HG03025 (cell line): ENCODE measurements around the gene AFAP1L1.

Experiments
- ATAC-seq: cut with Tn5 transposase; IDR thresholded peaks from one replicate; pipeline ENCODE4 v1.9.1; 2021; ENCODE audit warnings: mild to moderate bottlenecking, moderate library complexity; ENCODE audit not compliant: unreplicated experiment, low FRiP score

AFAP1L1 gene

GRCh38 chr5:149283626-149284480 is 12.2 kb downstream of the AFAP1L1 start:
- ATAC-seq: no peak

DNA sequence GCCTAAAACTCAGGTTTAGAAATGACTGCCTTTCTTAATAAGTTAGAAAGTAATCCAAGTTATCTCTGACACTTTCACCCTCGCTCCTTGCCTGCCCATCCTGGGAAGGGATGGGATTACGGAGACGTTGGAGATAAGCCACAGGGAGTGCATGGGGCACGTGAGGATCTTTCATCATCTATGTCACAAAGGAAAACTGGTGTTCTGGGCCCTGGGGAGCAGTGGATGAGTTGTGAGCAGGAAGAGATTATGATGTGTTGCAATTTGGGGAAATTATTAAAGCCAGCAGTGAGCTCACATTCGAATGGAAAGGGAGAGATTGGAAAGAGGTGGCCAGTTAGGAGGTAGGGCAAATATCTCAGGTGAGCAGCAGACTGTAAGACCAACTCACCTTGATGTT is 12.8 kb downstream of the AFAP1L1 start:
- no peak for ATAC-seq

DNA sequence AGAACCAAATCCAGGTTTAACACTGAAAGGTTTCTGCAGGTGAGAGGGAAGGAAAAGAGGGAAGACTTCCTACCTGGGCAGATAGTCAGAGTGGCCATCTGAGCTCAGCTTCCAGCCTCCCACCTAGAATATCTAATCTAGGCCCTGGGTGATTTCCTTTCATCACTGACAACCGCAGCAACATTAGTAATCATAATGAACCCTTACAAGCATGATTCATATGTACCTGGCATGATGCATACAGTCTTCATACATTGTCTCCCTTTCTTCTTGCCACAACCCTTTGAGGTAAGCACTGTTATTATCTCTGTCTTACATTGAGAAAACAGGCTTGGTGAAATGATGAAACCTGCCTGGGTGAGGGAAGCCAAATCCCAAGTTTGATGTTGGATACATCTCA is 13.5 kb downstream of the AFAP1L1 start:
- ATAC-seq: no peak

- ATAC-seq: no peak
Measured at GRCh38 chr5:149288436-149288835, 16.8 kb downstream of the AFAP1L1 start.

- no peak for ATAC-seq
Measured at GRCh38 chr5:149289301-149289700, 17.6 kb downstream of the AFAP1L1 start.

GRCh38 chr5:149294872-149295829 is 23.5 kb downstream of the AFAP1L1 start:
- ATAC-seq: no peak

DNA sequence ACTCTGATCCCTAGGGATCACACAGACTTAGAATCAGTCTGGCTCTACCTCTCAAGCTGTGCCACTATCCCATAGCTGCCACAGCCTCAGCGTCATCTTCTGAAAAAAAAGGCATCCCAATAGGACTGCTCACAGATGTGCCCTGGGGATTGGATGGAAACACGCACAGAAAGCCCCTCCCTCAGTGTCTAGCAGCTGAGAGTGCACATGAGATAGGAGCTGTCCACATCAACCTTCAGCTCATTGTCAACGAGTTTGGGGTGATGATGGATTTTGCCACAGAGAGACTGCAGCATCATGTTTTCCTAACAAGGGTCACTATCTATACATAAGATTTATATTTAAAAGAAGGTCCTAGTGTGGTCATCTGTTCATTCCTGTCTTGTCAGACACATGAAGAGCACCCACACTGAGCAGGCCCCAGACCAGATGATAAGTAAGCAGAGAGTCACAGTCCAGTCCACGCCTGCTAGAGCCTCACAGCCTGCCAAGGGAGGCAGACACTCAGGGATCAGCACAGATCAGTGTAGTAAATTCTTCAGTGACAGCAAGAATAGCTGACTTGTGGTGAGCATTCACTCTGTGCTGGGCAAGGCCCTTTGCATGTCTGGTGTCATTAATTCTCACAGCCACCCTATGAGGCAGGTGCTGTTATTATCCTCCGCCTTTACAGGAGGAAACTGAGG is 25.8 kb downstream of the AFAP1L1 start:
- ATAC-seq: no peak

- ATAC-seq: no peak
Measured at GRCh38 chr5:149298163-149298562, 26.5 kb downstream of the AFAP1L1 start.

- no peak for ATAC-seq
Measured at GRCh38 chr5:149298842-149299404, 27.3 kb downstream of the AFAP1L1 start.

- no peak for ATAC-seq
Measured at GRCh38 chr5:149299451-149300054, 27.9 kb downstream of the AFAP1L1 start.

GRCh38 chr5:149300441-149300840 is 28.8 kb downstream of the AFAP1L1 start:
- ATAC-seq: no peak

GRCh38 chr5:149301049-149301743 is 29.5 kb downstream of the AFAP1L1 start:
- no peak for ATAC-seq

DNA sequence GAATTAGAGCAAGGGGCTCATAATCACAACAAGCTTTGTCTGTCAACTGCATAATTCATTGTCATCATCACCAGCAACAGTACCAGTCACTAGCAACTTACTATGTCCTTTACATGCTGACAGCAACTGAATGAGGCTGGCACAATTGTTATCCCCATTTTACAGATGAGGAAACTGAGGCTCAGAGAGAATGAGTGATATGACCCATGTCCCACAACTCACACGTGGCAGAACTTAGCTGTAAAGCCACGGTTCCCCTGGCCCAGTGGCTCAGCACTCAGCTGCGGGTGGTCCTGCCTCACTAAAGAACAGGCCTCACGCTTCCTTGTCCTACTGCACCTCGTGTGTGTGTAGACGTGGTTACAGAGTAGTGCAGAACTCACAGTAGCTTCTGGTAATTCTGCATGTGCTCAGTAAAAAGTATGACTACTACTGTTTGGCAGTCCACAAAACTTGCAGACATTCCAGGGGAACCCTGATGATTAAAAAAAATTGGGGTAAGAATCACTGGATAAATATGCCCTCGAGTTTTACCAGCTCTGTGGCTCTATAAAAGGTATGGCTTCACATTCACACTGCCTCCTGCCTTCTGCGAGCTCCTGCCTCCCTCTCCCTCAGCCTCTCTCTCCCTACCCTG is 30.2 kb downstream of the AFAP1L1 start:
- no peak for ATAC-seq

GRCh38 chr5:149302641-149303040 is 31.0 kb downstream of the AFAP1L1 start:
- ATAC-seq: no peak

DNA sequence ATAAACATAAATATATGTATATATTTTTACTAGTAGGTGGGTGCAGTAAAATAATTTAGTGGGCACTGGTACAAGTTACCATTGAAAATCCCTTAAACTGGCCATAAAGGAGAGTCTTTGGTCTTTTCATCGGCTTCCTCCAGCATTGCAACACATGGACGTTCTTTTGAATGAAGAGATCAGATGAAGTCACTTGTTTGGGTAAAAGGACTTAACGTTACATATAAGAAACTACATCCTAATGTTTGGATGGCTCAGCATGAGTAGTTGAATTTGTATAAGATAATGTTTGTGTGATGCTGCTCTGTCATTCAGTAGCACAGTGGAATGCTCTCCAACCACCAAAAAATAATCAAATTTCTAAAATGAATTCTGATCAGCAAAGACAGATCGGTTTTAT is 31.6 kb downstream of the AFAP1L1 start:
- no peak for ATAC-seq

GRCh38 chr5:149304195-149305078 is 32.8 kb downstream of the AFAP1L1 start:
- no peak for ATAC-seq

GRCh38 chr5:149309354-149309753 is 37.7 kb downstream of the AFAP1L1 start:
- ATAC-seq: no peak

GRCh38 chr5:149310488-149310887 is 38.8 kb downstream of the AFAP1L1 start:
- ATAC-seq: no peak
